Activated CD4-positive, alpha-beta T cell treated with anti-CD3 and anti-CD28 coated beads, Interleukin-2, Interleukin-6, amounts not matched to agents 100 ng/mL and 50 ng/mL, durations not matched to agents 16 hours and 8 hours (primary cell): ENCODE results near the gene TBC1D14.
"Not testable (repeated sequence)": the region's sequence is repeated elsewhere in the genome, so short reads cannot be mapped to it uniquely, and the experiment has no call there.

Experiments used
- DNase-seq: peaks from one replicate; pipeline ENCODE4 v3.0.0-alpha.2; 2020

The TBC1D14 gene

GRCh38 chr4:6910960-6911874 is 1.6 kb downstream of the TBC1D14 start:
- DNase-seq = no peak

GRCh38 chr4:6911917-6912316 is 2.3 kb downstream of the TBC1D14 start:
- DNase-seq = not testable (repeated sequence)

GRCh38 chr4:6912441-6912840 is 2.8 kb downstream of the TBC1D14 start:
- DNase-seq = no peak

GRCh38 chr4:6913350-6913905 is 3.8 kb downstream of the TBC1D14 start:
- DNase-seq = no peak

- DNase-seq = no peak
Observed at GRCh38 chr4:6914448-6914847, 4.8 kb downstream of the TBC1D14 start.

- no peak for DNase-seq
Observed at GRCh38 chr4:6915041-6916005, 5.7 kb downstream of the TBC1D14 start.

GRCh38 chr4:6916069-6916586 is 6.5 kb downstream of the TBC1D14 start:
- no peak for DNase-seq

GRCh38 chr4:6916587-6917460 is 7.2 kb downstream of the TBC1D14 start:
- DNase-seq = peak; percentile 85

- DNase-seq = peak; percentile 55
Observed at GRCh38 chr4:6917461-6918271, 8.0 kb downstream of the TBC1D14 start.

- no peak for DNase-seq
Observed at GRCh38 chr4:6918338-6918737, 8.7 kb downstream of the TBC1D14 start.

- no peak for DNase-seq
Observed at GRCh38 chr4:6920171-6920570, 10.5 kb downstream of the TBC1D14 start.

- no peak for DNase-seq
Observed at GRCh38 chr4:6923507-6923906, 13.9 kb downstream of the TBC1D14 start.

GRCh38 chr4:6924361-6924779 is 14.7 kb downstream of the TBC1D14 start:
- DNase-seq = no peak

- DNase-seq = peak; percentile 66
Observed at GRCh38 chr4:6925357-6925836, 15.8 kb downstream of the TBC1D14 start.

GRCh38 chr4:6926081-6926480 is 16.5 kb downstream of the TBC1D14 start:
- peak; percentile 57 for DNase-seq

- peak; percentile 79 for DNase-seq
Observed at GRCh38 chr4:6926681-6927478, 17.3 kb downstream of the TBC1D14 start.

- no peak for DNase-seq
Observed at GRCh38 chr4:6928081-6928480, 18.5 kb downstream of the TBC1D14 start.

- no peak for DNase-seq
Observed at GRCh38 chr4:6929339-6929811, 19.7 kb downstream of the TBC1D14 start.

GRCh38 chr4:6929812-6930464 is 20.3 kb downstream of the TBC1D14 start:
- DNase-seq = no peak
